Measurements from ENCODE around the gene EPHA1.
"Not testable (repeated sequence)": the region's sequence is repeated elsewhere in the genome, so short reads cannot be mapped to it uniquely, and the experiment has no call there.

Gene EPHA1

DNA sequence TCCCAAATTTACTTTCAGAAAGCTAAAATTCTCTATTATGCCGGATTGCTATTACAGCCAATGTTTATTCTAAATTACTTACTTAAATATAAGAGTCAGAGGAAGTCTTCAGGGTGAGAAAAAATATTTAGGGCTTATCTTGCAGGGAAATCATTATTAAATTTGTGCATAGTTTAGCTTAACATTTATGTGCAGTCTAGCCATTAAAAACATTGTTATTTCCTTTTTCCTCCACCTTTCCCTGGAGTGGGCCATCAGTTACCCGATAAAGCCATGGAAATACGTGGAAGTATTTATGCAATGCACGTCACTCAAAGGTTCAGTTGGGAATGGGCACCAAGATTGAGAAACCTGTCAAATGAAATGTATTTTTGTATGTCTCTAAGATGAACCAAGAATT, 25.1 kb upstream of the EPHA1 start:
- TF ChIP-seq CTCF (IDR thresholded peaks at IDR 0.05; ENCODE audit: low read depth, low read length): no peak
- no peak for DNase-seq (ENCODE audit: extremely low read depth, low read depth)

- DNase-seq (ENCODE audit: extremely low read depth, low read depth): no peak
- TF ChIP-seq CTCF (IDR thresholded peaks at IDR 0.05; ENCODE audit: low read depth, low read length): no peak
These were observed 22.5 kb upstream of the EPHA1 start for GRCh38 chr7:143431109-143431508.

- DNase-seq (ENCODE audit: extremely low read depth, low read depth): no peak
- no peak for TF ChIP-seq CTCF (IDR thresholded peaks at IDR 0.05; ENCODE audit: low read depth, low read length)
These were observed 21.4 kb upstream of the EPHA1 start for GRCh38 chr7:143429770-143430698.

GRCh38 chr7:143426479-143427142, 18.0 kb upstream of the EPHA1 start:
- no peak for TF ChIP-seq CTCF (IDR thresholded peaks at IDR 0.05; ENCODE audit: low read depth, low read length)
- no peak for DNase-seq (ENCODE audit: extremely low read depth, low read depth)

- DNase-seq (ENCODE audit: extremely low read depth, low read depth): not testable (repeated sequence)
These were observed 15.8 kb upstream of the EPHA1 start for GRCh38 chr7:143424476-143424875.

DNA sequence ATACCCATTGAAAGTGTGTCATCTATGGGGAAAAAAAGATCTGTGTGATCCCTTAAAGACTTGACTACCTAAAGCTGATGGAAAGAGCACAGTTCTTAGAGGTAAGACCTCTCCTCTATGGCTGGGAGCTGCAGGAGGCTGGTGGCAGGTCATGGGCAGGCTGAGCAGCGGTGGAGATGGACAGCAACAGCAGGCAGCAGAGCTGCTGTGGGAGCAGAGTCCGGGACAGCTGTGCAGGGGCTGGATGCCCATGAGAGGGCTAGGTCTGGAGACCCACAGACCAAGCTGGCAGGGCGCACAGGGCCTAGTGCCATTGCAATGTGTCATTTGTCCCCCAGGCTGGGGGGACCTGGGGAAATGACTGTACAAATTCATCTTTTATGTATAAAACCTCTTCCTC, 13.4 kb upstream of the EPHA1 start:
- TF ChIP-seq CTCF (IDR thresholded peaks at IDR 0.05; ENCODE audit: low read depth, low read length): no peak
- no peak for DNase-seq (ENCODE audit: extremely low read depth, low read depth)

- not testable (repeated sequence) for DNase-seq (ENCODE audit: extremely low read depth, low read depth)
These were observed 12.0 kb upstream of the EPHA1 start for GRCh38 chr7:143420624-143421023.

- TF ChIP-seq CTCF (IDR thresholded peaks at IDR 0.05; ENCODE audit: low read depth, low read length): no peak
- no peak for DNase-seq (ENCODE audit: extremely low read depth, low read depth)
These were observed 11.2 kb upstream of the EPHA1 start for GRCh38 chr7:143419880-143420279.

Data from AG09319 (cell line).